Cardiac septum (tissue), 1 donor: Measurements from ENCODE around the gene ZMYND15. TPM values are rescaled to one million over a fixed set of nuclear protein-coding genes. Genes with fewer than 3 reads are reported as not detected.

ENCODE experiments used
- DNase-seq: peaks from one replicate; pipeline ENCODE4 v3.0.0-alpha.2; 2020; ENCODE audit warnings: low spot score
- intact Hi-C: fragments of 100-400 bp; cut with DNase I; formaldehyde crosslinking; loops from one replicate; pipeline ENCODE4 v1.14.0; 2022
- total RNA-seq: library from RNA; stranded (reverse); fragmentation: NEBNext Ultra II Directional; extraction: Animal tissue kit (Norgen Biotek cat#: 25700); gene quantifications from one replicate; pipeline ENCODE4 v1.2.1, GENCODE V29; 2021
- donor health status: DM: no; HTN: no; CAD: no.

ZMYND15 gene
- total RNA-seq, 1 donor from 2014 or later: 0.40 TPM

GRCh38 chr17:4738136-4739121 lies 1.2 kb upstream of the ZMYND15 start:
- intact Hi-C loops: no loop called here
- no peak for DNase-seq

DNA sequence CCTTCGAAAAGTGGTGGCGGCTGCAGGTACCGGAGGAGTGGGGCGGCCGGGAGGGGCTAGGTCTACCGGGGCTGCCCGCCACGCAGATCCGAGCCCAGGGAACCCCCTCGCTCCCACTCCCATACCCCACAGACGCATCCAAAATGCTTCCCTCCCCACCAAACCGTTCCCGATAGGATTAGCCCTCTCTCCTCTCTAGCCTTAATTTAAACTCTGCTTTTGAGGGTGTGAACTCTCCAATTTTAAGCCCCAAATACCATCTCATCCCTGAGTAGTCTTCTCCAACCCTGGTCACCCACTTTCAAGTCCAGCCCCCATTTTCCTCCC lies 355 bp downstream of the ZMYND15 start:
- intact Hi-C loops: no loop called here
- DNase-seq: no peak

GRCh38 chr17:4740584-4740983 lies 951 bp downstream of the ZMYND15 start:
- intact Hi-C loops: no loop called here
- no peak for DNase-seq

DNA sequence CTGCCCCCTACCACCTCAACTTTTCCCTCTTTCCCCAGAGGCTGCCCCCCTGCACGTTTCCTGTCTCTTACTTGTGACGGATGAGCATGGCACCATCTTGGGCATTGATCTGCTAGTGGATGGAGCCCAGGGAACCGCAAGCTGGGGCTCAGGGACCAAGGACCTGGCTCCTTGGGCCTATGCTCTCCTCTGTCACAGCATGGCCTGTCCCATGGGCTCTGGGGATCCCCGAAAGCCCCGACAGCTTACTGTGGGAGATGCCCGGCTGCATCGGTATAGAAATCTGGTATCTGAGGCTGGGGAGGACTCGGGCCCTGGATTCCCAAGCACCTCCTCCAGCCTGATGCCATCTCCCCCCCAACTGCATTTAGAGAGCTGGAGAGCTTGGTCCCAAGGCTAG lies 1.9 kb downstream of the ZMYND15 start:
- intact Hi-C loops: no loop called here
- no peak for DNase-seq

DNA sequence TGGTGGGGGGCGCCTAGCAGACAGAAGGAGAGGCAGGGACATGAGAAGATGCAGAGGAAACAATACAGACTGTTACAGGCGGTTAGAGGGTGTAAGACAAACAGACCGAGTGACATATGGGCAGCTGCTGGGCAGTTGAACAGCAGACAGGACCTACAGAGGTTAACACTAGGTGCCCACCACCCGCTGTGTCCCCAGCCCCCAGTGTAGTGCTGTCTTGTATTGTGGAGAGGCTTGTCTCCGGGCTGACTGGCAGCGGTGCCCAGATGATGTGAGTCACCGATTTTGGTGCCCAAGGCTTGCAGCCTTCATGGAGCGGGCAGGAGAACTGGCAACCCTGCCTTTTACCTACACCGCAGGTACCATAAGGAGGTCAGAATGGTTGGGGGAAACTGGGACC lies 2.5 kb downstream of the ZMYND15 start:
- intact Hi-C loops: no loop called here
- no peak for DNase-seq

DNA sequence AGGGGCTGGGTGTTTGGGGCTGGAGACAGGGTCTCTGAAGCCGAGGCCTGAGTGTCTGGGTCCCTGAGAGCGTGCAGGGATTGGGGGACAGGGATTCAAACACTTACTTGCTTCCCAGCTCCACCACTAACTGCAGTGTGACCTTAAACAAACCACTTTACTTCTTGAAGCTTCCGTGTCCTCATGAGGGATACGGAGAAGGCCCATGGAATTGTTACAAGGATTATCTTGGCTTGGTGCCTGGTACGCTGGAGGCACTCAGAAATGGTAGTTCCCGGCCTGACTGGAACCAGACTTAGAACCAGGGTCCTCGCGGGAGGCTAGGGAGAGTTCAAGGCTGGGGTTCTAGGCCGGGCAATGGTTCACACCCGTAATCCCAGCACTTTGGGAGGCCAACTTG lies 3.0 kb downstream of the ZMYND15 start:
- DNase-seq: no peak
- intact Hi-C loops: no loop called here

GRCh38 chr17:4743216-4743615 lies 3.6 kb downstream of the ZMYND15 start:
- DNase-seq: no peak
- intact Hi-C loops: no loop called here

DNA sequence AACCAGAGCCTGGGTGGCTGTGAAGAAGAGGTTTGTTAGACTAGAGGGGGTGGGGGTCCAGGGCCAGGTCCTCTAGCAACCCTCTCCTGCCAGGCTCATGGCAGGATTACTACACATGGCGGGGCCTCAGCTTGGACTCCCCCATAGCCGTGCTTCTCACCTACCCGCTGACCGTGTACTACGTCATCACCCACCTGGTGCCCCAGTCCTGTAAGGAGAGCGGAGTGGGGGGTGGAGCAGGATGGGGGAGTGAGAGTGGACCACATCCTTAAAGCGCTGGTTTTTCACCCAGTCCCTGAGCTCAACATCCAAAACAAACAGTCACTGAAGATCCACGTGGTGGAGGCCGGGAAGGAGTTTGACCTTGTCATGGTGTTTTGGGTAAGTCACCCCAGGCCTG lies 4.3 kb downstream of the ZMYND15 start:
- no peak for DNase-seq
- intact Hi-C loops: no loop called here

- intact Hi-C loops: no loop called here
- DNase-seq: no peak
Observed at GRCh38 chr17:4744999-4745969, 5.7 kb downstream of the ZMYND15 start.

DNA sequence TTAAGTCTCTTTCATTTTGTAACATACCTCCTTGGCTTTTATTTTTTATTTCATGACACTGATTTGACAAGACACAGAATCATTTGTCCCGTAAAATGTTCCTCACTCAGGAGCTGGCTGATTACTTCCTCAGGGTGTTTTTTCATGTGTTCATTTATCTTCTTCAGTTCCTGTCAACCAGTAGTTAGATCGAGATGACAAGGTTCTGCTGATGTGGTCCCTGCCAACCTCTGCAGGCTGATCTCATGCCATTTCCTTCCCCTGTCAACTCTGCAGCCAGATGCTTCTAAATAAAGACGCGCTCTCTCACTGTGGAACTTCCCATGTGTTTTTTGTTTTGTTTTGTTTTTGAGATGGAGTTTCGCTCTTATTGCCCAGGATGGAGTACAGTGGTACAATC lies 8.2 kb downstream of the ZMYND15 start:
- no peak for DNase-seq
- intact Hi-C loops: no loop called here

- no peak for DNase-seq
- intact Hi-C loops: no loop called here
Observed at GRCh38 chr17:4748686-4749085, 9.1 kb downstream of the ZMYND15 start.

- intact Hi-C loops: no loop called here
- no peak for DNase-seq
Observed at GRCh38 chr17:4750606-4751005, 11.0 kb downstream of the ZMYND15 start.

- intact Hi-C loops: no loop called here
- DNase-seq: no peak
Observed at GRCh38 chr17:4751932-4752331, 12.3 kb downstream of the ZMYND15 start.

- intact Hi-C loops: no loop called here
- DNase-seq: no peak
Observed at GRCh38 chr17:4753392-4753791, 13.8 kb downstream of the ZMYND15 start.

- intact Hi-C loops: no loop called here
- DNase-seq: no peak
Observed at GRCh38 chr17:4759776-4760236, 20.2 kb downstream of the ZMYND15 start.

- no peak for DNase-seq
- intact Hi-C loops: no loop called here
Observed at GRCh38 chr17:4764595-4764994, 25.0 kb downstream of the ZMYND15 start.

- no peak for DNase-seq
- intact Hi-C loops: no loop called here
Observed at GRCh38 chr17:4766201-4766600, 26.6 kb downstream of the ZMYND15 start.

GRCh38 chr17:4766723-4767122 lies 27.1 kb downstream of the ZMYND15 start:
- intact Hi-C loops: no loop called here
- DNase-seq: no peak

DNA sequence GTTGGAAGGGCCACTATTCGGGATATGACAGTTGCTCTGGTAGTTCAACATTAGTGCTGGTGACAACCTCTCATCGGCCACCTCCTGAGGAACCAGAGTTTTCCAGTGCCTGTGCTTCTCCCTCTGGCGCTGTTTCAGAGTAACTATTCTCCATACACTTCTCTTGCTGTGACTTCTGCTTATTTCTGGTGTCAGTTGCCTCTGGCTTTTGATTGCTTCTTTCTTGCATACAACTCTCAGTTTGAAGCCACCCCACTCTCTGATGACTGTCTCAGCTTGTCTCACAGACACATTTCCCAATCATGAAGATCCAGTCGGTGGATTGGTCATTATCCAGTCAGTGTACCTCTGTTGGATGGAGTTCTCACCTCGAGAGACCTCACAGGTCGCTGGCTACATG lies 28.7 kb downstream of the ZMYND15 start:
- intact Hi-C loops: no loop called here
- DNase-seq: no peak

- intact Hi-C loops: no loop called here
- no peak for DNase-seq
Observed at GRCh38 chr17:4769628-4770027, 30.0 kb downstream of the ZMYND15 start.
